ENCODE measurements around the gene LCK.

LCK gene

GRCh38 chr1:32318127-32318869, 67.2 kb downstream of the LCK start:
- in situ Hi-C loops (cut with HindIII; ENCODE audit: low sequenced_read_pairs) = no loop called here

DNA sequence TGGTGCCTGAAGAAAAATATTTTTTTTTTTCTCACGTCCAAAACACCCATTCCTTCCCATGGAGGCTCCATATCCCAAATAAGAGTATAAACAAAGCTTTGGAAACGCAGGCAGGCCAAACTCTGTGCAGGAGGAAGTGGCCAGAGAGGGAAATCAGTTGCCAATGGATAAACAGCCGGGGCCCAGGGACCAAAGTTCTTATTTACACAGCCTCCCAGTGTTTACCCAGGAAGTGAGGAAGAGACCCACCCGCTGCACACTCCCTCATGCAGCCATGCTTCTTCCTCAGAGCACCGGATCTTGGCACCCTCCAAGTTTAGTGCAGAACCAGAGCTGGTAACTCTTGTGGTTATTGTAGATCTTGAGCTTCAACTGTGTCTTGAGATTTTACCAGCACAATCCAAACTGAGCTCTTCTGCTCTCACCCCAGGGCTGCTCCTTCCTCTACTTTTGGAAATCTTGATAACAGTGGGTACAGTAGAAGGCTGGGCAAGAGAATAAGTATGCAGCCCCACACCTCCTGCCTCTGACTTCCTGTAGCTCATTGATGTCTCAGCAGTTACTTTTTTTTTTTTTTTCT, 70.7 kb downstream of the LCK start:
- in situ Hi-C loops (cut with HindIII; ENCODE audit: low sequenced_read_pairs) = no loop called here

DNA sequence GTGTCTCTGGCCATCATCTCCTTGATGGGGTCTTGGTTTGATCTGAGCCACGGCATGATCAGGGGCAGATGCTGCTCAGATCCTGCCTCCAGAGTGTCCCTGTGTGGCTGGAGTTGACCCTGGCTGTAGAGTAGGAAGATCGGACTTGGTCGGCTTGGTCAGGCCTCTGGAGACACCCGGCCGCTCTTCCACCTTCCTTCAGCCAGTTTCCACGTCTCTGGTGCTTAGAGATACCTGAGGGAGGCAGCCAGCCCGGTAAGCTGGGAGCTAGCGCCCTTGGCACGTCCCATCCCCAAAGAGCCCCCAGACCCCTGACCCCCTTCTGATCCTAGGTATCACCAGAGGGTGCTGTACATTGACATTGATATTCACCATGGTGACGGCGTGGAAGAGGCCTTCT, 76.1 kb downstream of the LCK start:
- in situ Hi-C loops (cut with HindIII; ENCODE audit: low sequenced_read_pairs) = no loop called here

DNA sequence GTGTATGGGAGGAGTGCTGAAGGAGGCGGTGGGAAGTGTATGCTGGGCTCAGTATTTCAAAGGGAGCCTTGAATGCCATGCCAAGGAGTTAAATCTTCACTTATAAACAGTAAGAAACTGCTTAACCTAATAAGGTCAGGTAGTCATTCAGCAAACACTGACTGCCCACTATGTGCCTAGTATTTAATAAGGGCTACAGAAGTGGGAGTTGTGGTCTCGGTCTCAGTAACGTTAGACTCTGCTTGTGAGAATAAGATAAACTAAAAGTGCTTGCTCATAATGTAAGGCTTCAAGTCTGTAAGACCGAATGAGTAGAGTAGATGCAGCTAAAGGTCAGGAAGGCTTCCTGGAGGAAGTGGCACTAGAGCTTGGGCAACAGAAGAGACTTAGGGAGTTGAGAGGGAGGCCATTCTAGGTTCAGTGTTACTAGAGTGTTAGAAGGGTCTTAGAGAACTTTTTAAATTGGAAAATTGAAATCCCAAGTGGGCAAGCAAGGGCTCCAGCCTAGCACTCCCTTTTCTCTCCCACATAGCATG, 78.9 kb downstream of the LCK start:
- in situ Hi-C loops (cut with HindIII; ENCODE audit: low sequenced_read_pairs) = no loop called here

DNA sequence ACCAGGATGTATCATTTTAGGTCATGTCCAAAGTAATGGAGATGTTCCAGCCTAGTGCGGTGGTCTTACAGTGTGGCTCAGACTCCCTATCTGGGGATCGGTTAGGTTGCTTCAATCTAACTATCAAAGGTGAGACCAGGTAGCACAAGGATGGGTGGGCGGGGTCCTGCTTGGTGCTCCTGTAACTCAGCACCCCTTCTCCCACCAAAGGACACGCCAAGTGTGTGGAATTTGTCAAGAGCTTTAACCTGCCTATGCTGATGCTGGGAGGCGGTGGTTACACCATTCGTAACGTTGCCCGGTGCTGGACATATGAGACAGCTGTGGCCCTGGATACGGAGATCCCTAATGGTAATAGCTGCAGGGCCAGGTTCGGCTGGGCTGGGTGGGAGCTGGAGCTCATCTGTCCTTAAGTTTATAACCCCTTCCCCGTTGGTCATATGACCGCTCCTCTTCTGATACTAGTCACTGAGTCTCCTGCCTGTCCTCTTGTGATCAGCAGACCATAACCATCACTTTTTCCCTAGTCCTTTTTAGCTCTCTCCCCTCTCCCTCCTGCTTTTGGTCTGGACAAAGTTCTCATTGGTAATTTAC, 79.6 kb downstream of the LCK start:
- in situ Hi-C loops (cut with HindIII; ENCODE audit: low sequenced_read_pairs) = no loop called here

- in situ Hi-C loops (cut with HindIII; ENCODE audit: low sequenced_read_pairs) = no loop called here
Observed at GRCh38 chr1:32331549-32331948, 80.5 kb downstream of the LCK start.

- in situ Hi-C loops (cut with HindIII; ENCODE audit: low sequenced_read_pairs) = no loop called here
Observed at GRCh38 chr1:32332290-32333079, 81.4 kb downstream of the LCK start.

DNA sequence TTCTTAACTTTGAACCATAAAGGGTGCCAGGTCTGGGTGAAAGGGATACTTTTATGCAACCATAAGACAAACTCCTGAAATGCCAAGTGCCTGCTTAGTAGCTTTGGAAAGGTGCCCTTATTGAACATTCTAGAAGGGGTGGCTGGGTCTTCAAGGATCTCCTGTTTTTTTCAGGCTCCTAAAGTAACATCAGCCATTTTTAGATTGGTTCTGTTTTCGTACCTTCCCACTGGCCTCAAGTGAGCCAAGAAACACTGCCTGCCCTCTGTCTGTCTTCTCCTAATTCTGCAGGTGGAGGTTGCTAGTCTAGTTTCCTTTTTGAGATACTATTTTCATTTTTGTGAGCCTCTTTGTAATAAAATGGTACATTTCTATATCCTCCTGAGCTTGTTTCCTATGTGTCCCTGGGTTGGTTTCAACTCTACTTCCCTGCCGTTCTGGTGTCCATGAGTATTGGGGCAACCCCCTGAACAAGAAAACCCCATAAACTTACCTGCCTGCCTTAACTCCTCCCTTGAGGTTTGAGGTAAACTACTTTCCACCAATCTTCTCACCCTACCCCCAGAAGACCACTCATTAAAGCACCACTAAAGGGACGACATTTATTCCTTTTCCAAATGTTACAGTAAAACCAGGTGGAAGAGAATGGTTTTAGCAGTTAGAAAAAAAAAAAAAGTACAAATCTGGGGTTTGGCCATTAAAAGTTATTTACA, 82.3 kb downstream of the LCK start:
- in situ Hi-C loops (cut with HindIII; ENCODE audit: low sequenced_read_pairs) = no loop called here

DNA sequence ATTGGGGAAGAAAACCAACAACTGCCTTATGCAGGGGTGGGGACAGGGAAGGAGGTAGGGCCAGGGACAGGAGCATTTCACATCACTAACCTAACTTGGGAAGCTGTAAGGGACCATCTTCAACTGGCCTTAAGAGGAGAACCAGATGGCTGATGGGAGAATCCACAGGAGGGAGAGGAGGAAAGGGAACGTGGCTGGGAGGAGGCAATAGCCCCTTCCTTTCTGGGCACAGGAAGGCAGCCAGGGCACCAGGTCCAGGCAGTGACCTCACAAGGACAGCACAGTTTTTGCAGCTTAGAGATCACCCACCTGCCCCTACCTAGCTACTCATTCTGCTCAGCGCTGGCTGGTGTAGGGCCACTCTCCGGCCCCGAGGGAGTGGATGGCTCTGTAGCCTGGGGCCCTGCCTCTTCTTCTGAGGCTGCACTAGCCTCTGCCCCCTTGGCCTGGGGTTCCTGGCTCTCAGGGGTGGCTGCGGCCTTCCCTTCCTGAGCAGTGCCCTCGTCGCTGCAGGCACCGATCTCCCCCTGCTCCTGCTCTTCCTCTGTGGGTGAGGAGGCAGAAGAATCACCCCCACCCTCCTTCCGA, 83.3 kb downstream of the LCK start:
- in situ Hi-C loops (cut with HindIII; ENCODE audit: low sequenced_read_pairs) = no loop called here

DNA sequence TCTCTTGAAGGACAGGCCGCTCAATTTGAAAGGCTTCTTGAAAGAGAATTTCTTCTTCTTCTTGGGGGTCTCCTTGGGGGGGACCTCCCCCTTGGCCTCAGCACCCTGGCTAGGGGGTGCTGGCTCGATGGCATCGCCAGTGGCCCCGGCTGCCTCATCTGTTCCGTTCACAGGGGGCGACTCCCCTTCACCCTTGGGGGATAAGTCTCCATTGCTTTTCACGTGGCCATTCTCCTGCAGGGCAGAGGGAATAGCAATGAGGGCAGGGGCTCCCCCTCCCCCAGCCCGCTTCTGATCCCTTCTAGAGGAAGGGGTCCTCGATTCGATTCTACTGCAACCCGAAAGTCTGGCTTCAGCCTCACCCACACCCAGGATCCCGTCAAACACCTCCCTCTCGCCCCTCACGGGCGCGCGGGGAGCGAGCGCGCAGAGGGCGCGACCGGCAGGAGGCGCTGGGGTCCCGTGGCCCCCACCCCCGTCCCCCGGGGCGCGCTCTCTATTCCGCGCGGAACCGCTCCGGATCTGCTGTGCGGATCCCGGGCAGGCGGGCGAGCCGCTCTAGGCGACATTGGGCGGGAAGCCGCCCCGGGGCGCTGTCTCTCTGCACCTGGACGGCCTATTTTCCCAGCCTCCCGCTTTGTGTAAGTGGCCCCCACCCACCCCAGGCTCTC, 83.9 kb downstream of the LCK start:
- in situ Hi-C loops (cut with HindIII; ENCODE audit: low sequenced_read_pairs) = no loop called here

DNA sequence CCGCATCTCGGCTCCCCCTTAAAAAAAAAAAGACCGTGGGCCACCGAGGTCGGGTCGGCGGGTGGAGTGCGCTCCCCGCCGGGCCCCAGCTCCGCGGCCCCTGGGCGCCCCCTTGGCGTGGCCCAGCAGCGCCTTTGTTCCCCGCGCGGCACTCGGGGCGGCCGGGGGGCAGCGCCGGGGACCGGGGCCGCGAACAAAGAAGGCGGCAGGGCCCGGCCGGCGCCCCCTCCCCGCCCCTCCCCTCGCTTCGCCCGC, 84.4 kb downstream of the LCK start:
- in situ Hi-C loops (cut with HindIII; ENCODE audit: low sequenced_read_pairs) = no loop called here
